ENCODE results near the gene KLHL6. TPM values are rescaled to one million over a fixed set of nuclear protein-coding genes. Genes with fewer than 3 reads are reported as not detected.

KLHL6 gene
- total and polyA plus RNA-seq, 10 of the 15 experiments (the other 5 are each of a cell fraction or from before 2014, with no cell fraction given): 4.0 to 91.8 (median 24.4) TPM

GRCh38 chr3:183490211-183490601, 65.3 kb downstream of the KLHL6 start:
- intact Hi-C loops (cut with micrococcal nuclease; ENCODE audit: unreplicated experiment): no loop called here
- ChIA-PET CTCF (interaction anchor here (0.6 to 2.2 kb wide), 7 partner anchors 9 to 277 kb away, joined by 3 to 11 read pairs (median 4); no protein-coding TSS in a partner anchor), SMC1A (ENCODE audit: uncharacterized antibody, unreplicated experiment) (interaction anchor here (0.6 to 3.2 kb wide), 11 partner anchors 8 to 219 kb away, joined by 3 to 10 read pairs (median 5); no protein-coding TSS in a partner anchor), RAD21 (ENCODE audit: unreplicated experiment) (interaction anchor here (1.5 kb wide), 1 partner anchor 11 kb away, joined by 4 read pairs; no protein-coding TSS in a partner anchor), POLR2A (interaction anchor here (0.5 to 1.8 kb wide), 5 partner anchors 8 to 88 kb away, joined by 3 to 8 read pairs (median 6); no protein-coding TSS in a partner anchor)
- no TSS peak for BruUV-seq (replicated peaks)
- Histone ChIP-seq H3K36me3 (ENCODE audit: control insufficient read depth in 2 of 2, insufficient read depth in 2 of 2, low read length in 1 of 2) (peaks cover 0 to 18% of the 10 kb centered on the region in 2 experiments; a peak in 2 of 4 replicates), H3K4me3 (no peak overlapping the region), H4K20me1 (ENCODE audit: control insufficient read depth, insufficient read depth) (no peaks in the 10 kb centered on the region), H3K9me3 (replicated peaks; ENCODE audit: control insufficient read depth, insufficient read depth, low read length) (no peaks in the 10 kb centered on the region), H3K4me1 (ENCODE audit: control insufficient read depth, insufficient read depth, low read length) (no peaks in the 10 kb centered on the region), H3K27ac (ENCODE audit: control insufficient read depth, insufficient read depth) (no peak overlapping the region), H3K79me2 (ENCODE audit: control insufficient read depth, insufficient read depth, low read length) (no peaks in the 10 kb centered on the region), H3K27me3 (replicated peaks in 1 of 2; ENCODE audit: control insufficient read depth in 2 of 2, insufficient read depth in 2 of 2, low read length in 1 of 2) (no peaks in the 10 kb centered on the region), H3K4me2 (ENCODE audit: control insufficient read depth, insufficient read depth) (no peak overlapping the region), H2AFZ (ENCODE audit: control insufficient read depth, low read depth, low read length) (no peak overlapping the region), H3K9ac (ENCODE audit: control insufficient read depth, insufficient read depth, low read length) (no peak overlapping the region)
- WGBS (ENCODE audit: insufficient coverage, insufficient replicate concordance, low lambda C conversion rate, missing lambda C conversion rate): 44% methylated on average over 9 of the region's 9 CpGs
- TF ChIP-seq EP300 (IDR thresholded peaks at IDR 0.05; ENCODE audit: borderline replicate concordance in 1 of 2, control insufficient read depth in 1 of 2, low read depth in 2 of 2, low read length in 2 of 2) (no peak), CTCF (IDR thresholded peaks at IDR 0.05 in 2 of 3, conservative IDR thresholded peaks at IDR 0.05 in 1 of 3; ENCODE audit: control insufficient read depth in 2 of 3, extremely low read depth in 1 of 3, insufficient read depth in 1 of 3, low read depth in 3 of 3, low read length in 3 of 3) (0 out of 6 replicates have a peak, but pooled peaks of 1 of the 3 experiments have one; percentile 1)
- in situ Hi-C loops (cut with MboI): no loop called here
- DNase-seq (ENCODE audit: low read depth, low spot score): no peak
- ATAC-seq: peak; percentile 49
- no peak for FAIRE-seq
